ENCODE results near the gene CRELD1. TPM values are rescaled to one million over a fixed set of nuclear protein-coding genes. Genes with fewer than 3 reads are reported as not detected.
A peak's percentile ranks its signal among the peaks of the same experiment; 100 is the strongest.

Gene CRELD1
- total and polyA plus RNA-seq, 7 donors = 4.8 to 67.8 (median 33.7) TPM

GRCh38 chr3:9914559-9915253 lies 18.9 kb upstream of the CRELD1 start:
- H3K9me3 ChIP-seq = no peaks in the 10 kb centered on the region
- H3K27me3 ChIP-seq = no peaks in the 10 kb centered on the region
- H3K4me1 ChIP-seq = peaks cover 0 to 56% (median 47%) of the 10 kb centered on the region in 4 donors
- 19 to 25% methylated on average over 15 of the region's 15 CpGs for WGBS, 2 donors
- TF ChIP-seq POLR2A (IDR thresholded peaks at IDR 0.05) (no peak), POLR2AphosphoS5 (IDR thresholded peaks at IDR 0.05) (no peak), CTCF (IDR thresholded peaks at IDR 0.05) (no peak), EP300 (IDR thresholded peaks at IDR 0.05) (no peak)
- H3K36me3 ChIP-seq = peaks cover 0 to 1% (median 0%) of the 10 kb centered on the region in 4 donors
- DNase-seq = no peak
- H3K4me3 ChIP-seq = peak overlapping the region; percentile 47 to 83 (median 68)
- intact Hi-C loops (cut with DNase I) = loop anchor here (2.0 kb wide), 3 partner anchors 24 to 70 kb away; partner anchors contain the start of genes JAGN1 and RPUSD3
- peak overlapping the region; percentile 83 to 98 (median 96) for H3K27ac ChIP-seq

- Histone ChIP-seq H3K36me3 (peaks cover 0 to 9% (median 2%) of the 10 kb centered on the region in 4 donors), H3K27me3 (no peaks in the 10 kb centered on the region), H3K27ac (peak overlapping the region; percentile 83 to 98 (median 96)), H3K4me1 (peaks cover 0 to 56% (median 47%) of the 10 kb centered on the region in 4 donors), H3K9me3 (no peaks in the 10 kb centered on the region), H3K4me3 (peak overlapping the region; percentile 47 to 83 (median 68))
- intact Hi-C loops (cut with DNase I) = loop anchor here (2.0 kb wide), 5 partner anchors 17 to 71 kb away; partner anchors contain the start of genes CRELD1, JAGN1 and RPUSD3
- WGBS, 2 donors = 1% methylated on average over 99 of the region's 99 CpGs
- DNase-seq = peak; percentile 91
- TF ChIP-seq EP300 (IDR thresholded peaks at IDR 0.05) = no peak
- peak; percentile 18 to 41 for TF ChIP-seq POLR2A (IDR thresholded peaks at IDR 0.05)
- peak; percentile 54 to 70 (median 64) for TF ChIP-seq POLR2AphosphoS5 (IDR thresholded peaks at IDR 0.05)
- TF ChIP-seq CTCF (IDR thresholded peaks at IDR 0.05) = peak in 3 of 4 experiments; percentile 47 to 61 (median 52)
These were observed 18.1 kb upstream of the CRELD1 start for GRCh38 chr3:9915254-9916141.

- 40 to 62% methylated on average over 7 of the region's 7 CpGs for WGBS, 2 donors
- H3K27me3 ChIP-seq = no peaks in the 10 kb centered on the region
- H3K36me3 ChIP-seq = peaks cover 0 to 17% (median 5%) of the 10 kb centered on the region in 4 donors
- intact Hi-C loops (cut with DNase I) = loop anchor here (2.0 kb wide), 2 partner anchors 16 to 30 kb away; partner anchors contain the start of gene CRELD1
- peaks cover 0 to 56% (median 47%) of the 10 kb centered on the region in 4 donors for H3K4me1 ChIP-seq
- H3K9me3 ChIP-seq = no peaks in the 10 kb centered on the region
- H3K27ac ChIP-seq = peak overlapping the region; percentile 83 to 98 (median 96)
- peak overlapping the region; percentile 47 to 83 (median 68) for H3K4me3 ChIP-seq
- peak; percentile 74 for DNase-seq
- TF ChIP-seq EP300 (IDR thresholded peaks at IDR 0.05) (no peak), POLR2AphosphoS5 (IDR thresholded peaks at IDR 0.05) (no peak), POLR2A (IDR thresholded peaks at IDR 0.05) (no peak), CTCF (IDR thresholded peaks at IDR 0.05) (no peak)
These were observed 17.3 kb upstream of the CRELD1 start for GRCh38 chr3:9916346-9916733.

- Histone ChIP-seq H3K36me3 (peaks cover 0 to 21% (median 5%) of the 10 kb centered on the region in 4 donors), H3K27me3 (no peaks in the 10 kb centered on the region), H3K9me3 (no peaks in the 10 kb centered on the region), H3K4me1 (peaks cover 0 to 56% (median 47%) of the 10 kb centered on the region in 4 donors), H3K27ac (peak within 1 kb of the TSS; percentile 83 to 98 (median 96)), H3K4me3 (peak within 1 kb of the TSS; percentile 47 to 83 (median 68))
- WGBS, 2 donors = 7 to 22% methylated on average over 19 of the region's 19 CpGs
- intact Hi-C loops (cut with DNase I) = loop anchor here (2.0 kb wide), 2 partner anchors 16 to 30 kb away; partner anchors contain the start of gene CRELD1
- DNase-seq = peak; percentile 98
- peak; percentile 73 to 75 for TF ChIP-seq POLR2A (IDR thresholded peaks at IDR 0.05)
- peak; percentile 83 to 94 (median 86) for TF ChIP-seq POLR2AphosphoS5 (IDR thresholded peaks at IDR 0.05)
- no peak for TF ChIP-seq CTCF (IDR thresholded peaks at IDR 0.05)
- no peak for TF ChIP-seq EP300 (IDR thresholded peaks at IDR 0.05)
These were observed 16.6 kb upstream of the CRELD1 start, which contains the start of gene IL17RC for GRCh38 chr3:9916734-9917680. Gene IL17RC, plus strand, starts transcription at chr3:9917098. Its CDS starts 218 bp downstream, at chr3:9917316.

Data from sigmoid colon (tissue), 7 donors.